NCI-H345 (cell line): Measurements from ENCODE around the gene SPNS3.

ENCODE experiments used
- DNase-seq: peaks from one replicate; lab custom pipeline; 2025; lab: John Stamatoyannopoulos, UW

SPNS3 gene

GRCh38 chr17:4509923-4510617 is 76.3 kb downstream of the SPNS3 start:
- DNase-seq: no peak

GRCh38 chr17:4510618-4510941 is 76.8 kb downstream of the SPNS3 start:
- DNase-seq: no peak

- no peak for DNase-seq
Measured at GRCh38 chr17:4511199-4511932, 77.6 kb downstream of the SPNS3 start.

GRCh38 chr17:4512156-4513112 is 78.7 kb downstream of the SPNS3 start:
- no peak for DNase-seq

- DNase-seq: no peak
Measured at GRCh38 chr17:4513113-4514032, 79.6 kb downstream of the SPNS3 start.

GRCh38 chr17:4514206-4514605 is 80.5 kb downstream of the SPNS3 start:
- no peak for DNase-seq

- no peak for DNase-seq
Measured at GRCh38 chr17:4514779-4515178, 81.0 kb downstream of the SPNS3 start.

GRCh38 chr17:4515501-4515900 is 81.8 kb downstream of the SPNS3 start:
- no peak for DNase-seq

GRCh38 chr17:4516735-4517134 is 83.0 kb downstream of the SPNS3 start:
- DNase-seq: no peak

GRCh38 chr17:4518901-4519300 is 85.2 kb downstream of the SPNS3 start:
- DNase-seq: no peak

GRCh38 chr17:4519361-4519788 is 85.6 kb downstream of the SPNS3 start:
- no peak for DNase-seq

GRCh38 chr17:4520060-4520893 is 86.5 kb downstream of the SPNS3 start:
- no peak for DNase-seq

- DNase-seq: no peak
Measured at GRCh38 chr17:4520894-4521600, 87.3 kb downstream of the SPNS3 start.

GRCh38 chr17:4522661-4523060 is 88.9 kb downstream of the SPNS3 start:
- no peak for DNase-seq

GRCh38 chr17:4523946-4524345 is 90.2 kb downstream of the SPNS3 start:
- DNase-seq: no peak

GRCh38 chr17:4525691-4526397 is 92.1 kb downstream of the SPNS3 start:
- no peak for DNase-seq

- DNase-seq: no peak
Measured at GRCh38 chr17:4527134-4527533, 93.4 kb downstream of the SPNS3 start.

- DNase-seq: no peak
Measured at GRCh38 chr17:4527566-4528125, 93.9 kb downstream of the SPNS3 start.
